Bronchial epithelial cell (primary cell): ENCODE results near the gene FCHO2. TPM values are rescaled to one million over a fixed set of nuclear protein-coding genes. Genes with fewer than 3 reads are reported as not detected.

Experiments used
- DNase-seq: peaks from one replicate; pipeline ENCODE4 v3.0.0-alpha.2; 2010; ENCODE audit warnings: low read depth
- FAIRE-seq: peaks from 2 replicates; lab custom pipeline; 2011; peaks lifted over from hg19 to GRCh38; lab: Jason Lieb, UNC
- H3K27me3 ChIP-seq: 2 replicates; pipeline ENCODE4 v1.5.1; 2011; ENCODE audit warnings: low read length; ENCODE audit not compliant: control insufficient read depth, insufficient read depth
- H3K36me3 ChIP-seq: 2 replicates; pipeline ENCODE4 v1.5.1; 2011; ENCODE audit warnings: low read length; ENCODE audit not compliant: control insufficient read depth, insufficient read depth
- H3K4me3 ChIP-seq: 2 replicates; pipeline ENCODE4 v1.5.1; 2011; ENCODE audit warnings: mild to moderate bottlenecking, low read depth, low read length, control low read depth
- total RNA-seq: library from RNA; depleted of rRNA; stranded (reverse); fragments of >200 nt; gene quantifications from 2 replicates; pipeline ENCODE4 v1.2.1, GENCODE V29; 2014
- TF ChIP-seq, protein P1 (sequence below): IDR thresholded peaks from 2 replicates; pipeline ENCODE4 v1.5.1; 2011; ENCODE audit warnings: mild to moderate bottlenecking, moderate library complexity, low read length, control low read depth, inconsistent platforms; ENCODE audit not compliant: insufficient read depth, severe bottlenecking

Gene FCHO2
- total RNA-seq, 1 donor from 2014 or later, result 10.5 TPM

DNA sequence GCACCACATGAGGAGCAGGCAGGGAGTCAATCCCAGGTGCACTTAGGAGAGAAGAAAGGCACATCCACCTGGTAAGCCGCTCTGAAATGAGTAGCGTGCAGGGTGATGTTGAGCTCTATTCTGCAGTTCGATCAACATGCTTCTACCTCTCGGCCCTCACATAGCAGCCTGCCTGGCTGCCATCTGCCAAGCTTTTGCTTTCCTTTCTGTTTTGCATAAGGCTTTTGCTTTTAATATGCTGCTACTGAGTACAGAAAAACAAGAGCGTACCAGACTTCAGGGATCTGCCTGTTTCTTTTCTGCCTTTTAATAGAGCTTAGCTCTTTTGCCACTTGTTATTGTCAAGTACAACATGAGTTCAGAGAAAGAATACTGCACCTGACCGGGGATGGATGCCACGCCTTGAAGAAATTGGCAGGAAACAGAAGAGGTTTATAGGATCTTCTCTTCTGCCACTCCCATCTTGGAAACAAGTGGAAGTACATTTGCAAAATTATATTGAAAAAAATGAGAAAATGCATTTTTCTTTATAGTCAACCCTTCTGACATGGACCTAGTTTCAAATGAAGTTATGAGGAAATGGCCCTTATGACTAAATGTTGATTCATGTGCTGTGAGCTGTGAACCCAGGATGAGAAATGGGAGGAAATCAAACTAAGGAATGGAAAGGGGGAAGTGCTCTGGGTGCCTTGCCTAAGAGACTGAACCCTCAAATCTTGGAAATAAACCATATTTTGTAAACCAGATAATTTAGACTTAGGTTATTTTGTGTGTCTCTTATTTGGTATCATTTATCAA is 4.0 kb upstream of the FCHO2 start:
- Histone ChIP-seq H3K36me3 (no peaks in the 10 kb centered on the region), H3K4me3 (no peak overlapping the region), H3K27me3 (no peaks in the 10 kb centered on the region)
- DNase-seq (peak; percentile 95), FAIRE-seq (no peak)
- TF ChIP-seq, protein P1, sequence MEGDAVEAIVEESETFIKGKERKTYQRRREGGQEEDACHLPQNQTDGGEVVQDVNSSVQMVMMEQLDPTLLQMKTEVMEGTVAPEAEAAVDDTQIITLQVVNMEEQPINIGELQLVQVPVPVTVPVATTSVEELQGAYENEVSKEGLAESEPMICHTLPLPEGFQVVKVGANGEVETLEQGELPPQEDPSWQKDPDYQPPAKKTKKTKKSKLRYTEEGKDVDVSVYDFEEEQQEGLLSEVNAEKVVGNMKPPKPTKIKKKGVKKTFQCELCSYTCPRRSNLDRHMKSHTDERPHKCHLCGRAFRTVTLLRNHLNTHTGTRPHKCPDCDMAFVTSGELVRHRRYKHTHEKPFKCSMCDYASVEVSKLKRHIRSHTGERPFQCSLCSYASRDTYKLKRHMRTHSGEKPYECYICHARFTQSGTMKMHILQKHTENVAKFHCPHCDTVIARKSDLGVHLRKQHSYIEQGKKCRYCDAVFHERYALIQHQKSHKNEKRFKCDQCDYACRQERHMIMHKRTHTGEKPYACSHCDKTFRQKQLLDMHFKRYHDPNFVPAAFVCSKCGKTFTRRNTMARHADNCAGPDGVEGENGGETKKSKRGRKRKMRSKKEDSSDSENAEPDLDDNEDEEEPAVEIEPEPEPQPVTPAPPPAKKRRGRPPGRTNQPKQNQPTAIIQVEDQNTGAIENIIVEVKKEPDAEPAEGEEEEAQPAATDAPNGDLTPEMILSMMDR, result no peak

DNA sequence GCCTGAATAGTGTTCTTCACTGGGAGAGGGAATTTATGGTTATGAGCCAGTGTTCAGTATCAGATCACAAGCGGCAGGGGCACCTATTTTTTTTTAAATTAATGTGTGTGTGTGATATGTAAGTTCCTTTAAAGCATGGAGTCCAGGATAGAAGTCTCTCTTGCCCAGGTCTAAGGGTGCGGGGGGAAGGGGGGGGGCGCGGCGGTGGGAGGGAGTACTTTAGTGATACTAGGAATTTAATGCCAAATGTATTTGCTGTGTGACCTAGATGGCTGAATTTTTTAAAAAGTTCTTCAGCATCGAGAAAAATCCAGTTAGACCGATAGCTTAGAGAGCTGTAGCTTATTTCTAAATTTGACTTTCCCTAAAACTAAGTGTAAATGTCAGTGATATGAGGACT is 1.5 kb upstream of the FCHO2 start:
- no peaks in the 10 kb centered on the region for H3K27me3 ChIP-seq
- H3K36me3 ChIP-seq, result no peaks in the 10 kb centered on the region
- FAIRE-seq (no peak), DNase-seq (no peak)
- H3K4me3 ChIP-seq, result no peak overlapping the region
- TF ChIP-seq, protein P1, result no peak

DNA sequence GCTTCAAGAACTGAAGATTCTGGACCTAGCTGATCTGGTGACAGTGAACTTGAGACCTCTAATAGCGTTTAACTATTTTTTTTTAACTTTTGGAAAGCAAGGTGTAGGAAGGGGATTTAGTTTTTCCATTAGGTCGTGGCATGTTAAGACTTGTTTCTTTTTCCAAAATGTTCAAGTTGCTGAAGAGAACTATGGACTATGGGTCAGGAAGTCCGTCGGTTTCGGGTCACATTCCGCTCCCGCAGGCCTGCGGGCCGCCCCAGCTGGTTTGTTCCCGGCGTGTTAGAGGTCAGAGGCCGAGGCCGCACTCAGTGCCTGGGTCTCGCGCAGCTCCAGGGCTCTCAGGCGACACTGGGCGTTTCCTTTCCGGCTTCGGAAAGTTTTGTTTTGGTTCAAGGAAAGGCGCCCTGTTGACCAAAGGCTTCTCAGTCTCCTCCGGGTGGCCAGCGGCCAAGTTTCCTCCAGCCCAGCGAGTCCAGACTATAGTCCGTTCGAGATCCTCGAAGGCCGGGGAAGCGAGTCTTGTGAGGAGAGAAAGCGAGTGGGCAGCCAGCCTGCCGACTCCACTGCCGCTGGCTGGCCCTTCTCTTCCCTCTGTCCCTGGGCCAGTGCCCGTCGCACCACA is 586 bp upstream of the FCHO2 start:
- TF ChIP-seq, protein P1, result no peak
- DNase-seq (peak; percentile 57), FAIRE-seq (no peak)
- Histone ChIP-seq H3K27me3 (no peaks in the 10 kb centered on the region), H3K36me3 (no peaks in the 10 kb centered on the region), H3K4me3 (peak overlapping the region; percentile 45)

DNA sequence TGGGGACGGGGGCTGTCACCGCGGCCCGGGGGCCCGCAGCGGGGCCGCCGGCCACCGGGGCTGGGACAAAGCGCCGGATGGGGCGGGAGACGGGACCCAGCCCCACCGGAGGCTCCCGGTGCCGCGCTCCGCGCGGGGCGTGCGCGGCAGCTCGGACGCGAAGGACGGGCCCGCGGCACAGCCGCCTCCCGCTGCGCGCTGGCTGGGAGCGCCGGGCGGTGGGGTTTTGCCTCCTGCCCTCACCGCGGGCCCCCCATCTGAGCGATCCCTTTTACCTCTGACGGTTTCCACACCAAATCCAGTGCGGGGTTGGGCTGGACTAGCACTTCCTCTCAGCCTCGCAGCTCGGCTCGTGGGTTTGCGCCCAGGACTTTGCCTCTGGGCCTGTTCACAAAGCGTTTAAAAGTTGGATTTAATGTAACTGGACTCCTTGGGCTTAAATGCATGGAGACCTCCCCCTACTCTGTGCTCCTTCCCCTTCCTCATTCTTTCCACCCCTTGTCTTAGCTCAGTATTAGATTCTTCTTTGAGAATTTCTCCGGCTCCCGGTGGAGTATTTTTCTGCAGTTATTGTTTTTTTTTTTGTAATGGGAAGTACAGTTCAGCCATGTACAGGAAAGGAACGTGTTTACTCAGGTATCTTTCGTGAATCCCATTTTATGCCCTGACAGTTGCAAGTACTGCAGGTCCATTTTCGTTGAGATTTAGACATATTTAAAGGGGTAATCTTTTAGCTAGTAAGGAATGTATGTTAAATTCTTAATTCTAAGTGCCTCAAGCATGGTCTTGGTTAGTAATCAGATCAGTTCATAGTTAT is 691 bp downstream of the FCHO2 start:
- H3K36me3 ChIP-seq, result no peaks in the 10 kb centered on the region
- TF ChIP-seq, protein P1, result no peak
- H3K4me3 ChIP-seq, result peak overlapping the region; percentile 67
- FAIRE-seq, result no peak
- no peaks in the 10 kb centered on the region for H3K27me3 ChIP-seq
- DNase-seq, result peak; percentile 51

DNA sequence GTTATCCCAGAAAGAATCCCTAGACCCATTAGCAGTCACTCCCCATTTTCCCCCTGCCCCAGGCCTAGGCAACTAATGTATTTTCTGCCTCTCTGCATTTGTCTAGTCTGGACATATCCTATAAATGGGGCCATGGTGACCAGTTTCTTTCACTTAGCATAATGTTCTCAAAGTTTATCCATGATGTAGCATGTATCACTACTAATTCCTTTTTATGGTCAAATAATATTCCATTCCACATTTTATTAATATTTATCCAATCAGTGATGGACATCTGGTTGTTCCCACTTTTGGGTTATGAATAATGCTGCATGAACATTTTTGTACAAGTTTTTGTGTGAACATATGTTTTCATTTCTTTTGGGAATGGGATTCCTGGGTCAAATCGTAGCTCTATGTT is 1.5 kb downstream of the FCHO2 start:
- no peaks in the 10 kb centered on the region for H3K36me3 ChIP-seq
- no peaks in the 10 kb centered on the region for H3K27me3 ChIP-seq
- DNase-seq, result no peak
- no peak for FAIRE-seq
- H3K4me3 ChIP-seq, result peak overlapping the region; percentile 67
- TF ChIP-seq, protein P1, result no peak
